Measurements from ENCODE around the gene DNTTIP2. TPM values are rescaled to one million over a fixed set of nuclear protein-coding genes. Genes with fewer than 3 reads are reported as not detected.

DNTTIP2 gene
- total RNA-seq, 2 experiments from 2014 or later, result 39.7 to 67.6 TPM

DNA sequence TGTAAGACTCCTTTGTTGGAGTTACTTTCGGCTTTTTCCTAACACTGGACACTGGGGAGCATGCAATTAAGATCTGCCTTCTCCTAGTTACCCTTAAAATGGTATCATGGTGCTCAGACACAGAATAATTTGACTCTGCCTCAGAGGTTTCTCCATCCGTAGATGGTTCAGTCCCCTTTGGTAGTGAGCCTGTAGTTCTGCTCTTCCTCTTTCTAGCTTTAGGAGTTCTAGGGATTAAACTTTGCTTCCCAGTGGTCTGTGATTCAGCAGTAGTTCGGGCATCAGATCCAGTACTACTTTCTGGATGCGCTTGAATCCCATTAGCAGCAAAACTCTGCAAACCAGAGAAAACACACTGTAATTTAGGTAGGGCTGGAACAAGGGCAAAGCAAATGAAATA is 1.5 kb downstream of the DNTTIP2 start:
- Histone ChIP-seq H3K36me3 (ENCODE audit: insufficient read depth, low read length) (peaks cover 57% of the 10 kb centered on the region), H3K4me1 (ENCODE audit: insufficient read depth, low read length, poor library complexity, severe bottlenecking) (peaks cover 30% of the 10 kb centered on the region), H3K27ac (ENCODE audit: low read depth, low read length, poor library complexity, severe bottlenecking) (no peak overlapping the region), H3K9me3 (ENCODE audit: low read length) (no peaks in the 10 kb centered on the region), H3K9me2 (ENCODE audit: insufficient read depth, low read length) (no peaks in the 10 kb centered on the region), H3K79me2 (ENCODE audit: insufficient read depth, low read depth, low read length) (peaks cover 57% of the 10 kb centered on the region), H3K4me2 (ENCODE audit: low read length) (peak overlapping the region; percentile 93), H3K4me3 (ENCODE audit: low read depth, low read length, poor library complexity, severe bottlenecking) (peak overlapping the region; percentile 94), H4K20me1 (ENCODE audit: insufficient read depth, low read length) (peaks cover 30% of the 10 kb centered on the region), H2AFZ (ENCODE audit: low read length) (no peak overlapping the region)
- TF ChIP-seq EZH2phosphoT487 (IDR thresholded peaks at IDR 0.05; ENCODE audit: borderline replicate concordance, low read depth, low read length), result no peak
- TF ChIP-seq, protein P1, sequence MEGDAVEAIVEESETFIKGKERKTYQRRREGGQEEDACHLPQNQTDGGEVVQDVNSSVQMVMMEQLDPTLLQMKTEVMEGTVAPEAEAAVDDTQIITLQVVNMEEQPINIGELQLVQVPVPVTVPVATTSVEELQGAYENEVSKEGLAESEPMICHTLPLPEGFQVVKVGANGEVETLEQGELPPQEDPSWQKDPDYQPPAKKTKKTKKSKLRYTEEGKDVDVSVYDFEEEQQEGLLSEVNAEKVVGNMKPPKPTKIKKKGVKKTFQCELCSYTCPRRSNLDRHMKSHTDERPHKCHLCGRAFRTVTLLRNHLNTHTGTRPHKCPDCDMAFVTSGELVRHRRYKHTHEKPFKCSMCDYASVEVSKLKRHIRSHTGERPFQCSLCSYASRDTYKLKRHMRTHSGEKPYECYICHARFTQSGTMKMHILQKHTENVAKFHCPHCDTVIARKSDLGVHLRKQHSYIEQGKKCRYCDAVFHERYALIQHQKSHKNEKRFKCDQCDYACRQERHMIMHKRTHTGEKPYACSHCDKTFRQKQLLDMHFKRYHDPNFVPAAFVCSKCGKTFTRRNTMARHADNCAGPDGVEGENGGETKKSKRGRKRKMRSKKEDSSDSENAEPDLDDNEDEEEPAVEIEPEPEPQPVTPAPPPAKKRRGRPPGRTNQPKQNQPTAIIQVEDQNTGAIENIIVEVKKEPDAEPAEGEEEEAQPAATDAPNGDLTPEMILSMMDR (conservative IDR thresholded peaks at IDR 0.05; ENCODE audit: low read length), result no peak
- POLR2A ChIA-PET, result interaction anchor here (1.0 to 1.3 kb wide), 2 partner anchors 32 kb away, joined by 4 to 5 read pairs; partner anchors contain the start of gene GCLM
- DNase-seq (ENCODE audit: low spot score), result no peak
- intact Hi-C loops (cut with micrococcal nuclease; ENCODE audit: unreplicated experiment), result no loop called here
- BruUV-seq (replicated peaks), result no TSS peak
- CTCF ChIA-PET (ENCODE audit: unreplicated experiment), result no interaction called here

DNA sequence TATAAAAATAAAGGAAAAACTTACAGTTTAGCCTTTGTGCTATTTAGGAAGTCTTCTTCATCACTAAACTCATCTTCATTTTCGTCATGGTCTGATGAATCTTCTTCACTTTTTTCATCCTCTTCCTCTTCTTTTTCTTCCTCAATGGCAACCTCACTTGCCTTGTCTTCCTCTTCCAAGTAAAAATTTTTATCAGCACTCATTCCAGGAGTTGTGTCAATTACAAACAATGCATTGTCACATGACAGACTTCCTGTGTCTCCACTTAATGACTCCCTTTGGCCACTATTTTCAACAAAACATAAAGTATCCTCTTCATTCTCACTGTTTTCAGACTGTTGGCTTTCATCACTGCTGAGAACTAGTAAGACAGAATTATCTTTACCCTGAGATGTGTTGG is 2.8 kb downstream of the DNTTIP2 start:
- BruUV-seq (replicated peaks), result no TSS peak
- Histone ChIP-seq H3K4me2 (ENCODE audit: low read length) (peak overlapping the region; percentile 93), H4K20me1 (ENCODE audit: insufficient read depth, low read length) (peaks cover 30% of the 10 kb centered on the region), H2AFZ (ENCODE audit: low read length) (no peak overlapping the region), H3K36me3 (ENCODE audit: insufficient read depth, low read length) (peaks cover 70% of the 10 kb centered on the region), H3K79me2 (ENCODE audit: insufficient read depth, low read depth, low read length) (peaks cover 57% of the 10 kb centered on the region), H3K4me1 (ENCODE audit: insufficient read depth, low read length, poor library complexity, severe bottlenecking) (peaks cover 30% of the 10 kb centered on the region), H3K27ac (ENCODE audit: low read depth, low read length, poor library complexity, severe bottlenecking) (no peak overlapping the region), H3K4me3 (ENCODE audit: low read depth, low read length, poor library complexity, severe bottlenecking) (peak overlapping the region; percentile 46), H3K9me3 (ENCODE audit: low read length) (no peaks in the 10 kb centered on the region), H3K9me2 (ENCODE audit: insufficient read depth, low read length) (no peaks in the 10 kb centered on the region)
- CTCF ChIA-PET (ENCODE audit: unreplicated experiment), result no interaction called here
- TF ChIP-seq, protein P1 (conservative IDR thresholded peaks at IDR 0.05; ENCODE audit: low read length), result no peak
- no peak for TF ChIP-seq EZH2phosphoT487 (IDR thresholded peaks at IDR 0.05; ENCODE audit: borderline replicate concordance, low read depth, low read length)
- POLR2A ChIA-PET, result no interaction called here
- intact Hi-C loops (cut with micrococcal nuclease; ENCODE audit: unreplicated experiment), result no loop called here
- no peak for DNase-seq (ENCODE audit: low spot score)

DNA sequence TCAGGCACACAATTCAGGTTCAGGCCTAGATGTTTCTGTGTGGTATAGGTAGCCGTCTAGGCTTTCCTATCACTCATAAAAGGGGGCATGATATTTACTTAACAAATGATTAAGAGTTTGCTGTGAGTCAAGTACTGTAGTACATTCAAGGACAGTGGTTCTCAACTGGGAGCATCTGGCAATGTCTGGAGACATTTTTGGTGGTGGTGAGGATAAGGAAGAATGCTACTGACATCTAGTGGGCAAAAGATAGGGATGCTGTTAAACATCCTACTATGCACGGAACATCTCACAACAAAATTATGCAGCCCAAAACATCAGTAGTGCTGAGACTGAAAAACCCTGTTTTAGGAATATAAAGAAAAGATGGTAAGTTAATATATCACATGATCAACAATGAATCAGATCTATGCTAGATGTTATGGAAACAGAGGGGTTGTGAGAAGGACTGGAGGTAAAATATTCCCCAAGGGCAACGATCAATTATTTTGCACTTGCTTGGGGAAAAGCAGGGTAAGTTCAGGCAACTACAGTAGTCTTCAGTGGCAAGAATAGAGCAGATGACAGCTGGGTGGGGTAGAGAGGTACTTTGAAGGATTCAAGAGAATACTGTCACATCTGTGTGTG is 4.9 kb downstream of the DNTTIP2 start:
- Histone ChIP-seq H3K79me2 (ENCODE audit: insufficient read depth, low read depth, low read length) (peaks cover 52% of the 10 kb centered on the region), H3K9me2 (ENCODE audit: insufficient read depth, low read length) (no peaks in the 10 kb centered on the region), H3K27ac (ENCODE audit: low read depth, low read length, poor library complexity, severe bottlenecking) (no peak overlapping the region), H2AFZ (ENCODE audit: low read length) (no peak overlapping the region), H3K36me3 (ENCODE audit: insufficient read depth, low read length) (peaks cover 90% of the 10 kb centered on the region), H4K20me1 (ENCODE audit: insufficient read depth, low read length) (peaks cover 30% of the 10 kb centered on the region), H3K4me3 (ENCODE audit: low read depth, low read length, poor library complexity, severe bottlenecking) (no peak overlapping the region), H3K4me2 (ENCODE audit: low read length) (no peak overlapping the region), H3K9me3 (ENCODE audit: low read length) (no peaks in the 10 kb centered on the region), H3K4me1 (ENCODE audit: insufficient read depth, low read length, poor library complexity, severe bottlenecking) (peaks cover 24% of the 10 kb centered on the region)
- intact Hi-C loops (cut with micrococcal nuclease; ENCODE audit: unreplicated experiment), result no loop called here
- ChIA-PET CTCF (ENCODE audit: unreplicated experiment) (interaction anchor here (1.2 kb wide), 1 partner anchor 8 kb away, joined by 4 read pairs; no protein-coding TSS in a partner anchor), POLR2A (interaction anchor here (0.6 to 1.1 kb wide), 2 partner anchors 11 to 23 kb away, joined by 3 to 4 read pairs; no protein-coding TSS in a partner anchor)
- BruUV-seq (replicated peaks), result no TSS peak
- DNase-seq (ENCODE audit: low spot score), result peak; percentile 28
- TF ChIP-seq, protein P1 (conservative IDR thresholded peaks at IDR 0.05; ENCODE audit: low read length), result peak; percentile 79
- no peak for TF ChIP-seq EZH2phosphoT487 (IDR thresholded peaks at IDR 0.05; ENCODE audit: borderline replicate concordance, low read depth, low read length)
